CD8-positive, alpha-beta memory T cell (primary cell): ENCODE data around the gene CCDC188. TPM values are rescaled to one million over a fixed set of nuclear protein-coding genes. Genes with fewer than 3 reads are reported as not detected.
A peak's percentile ranks its signal among the peaks of the same experiment; 100 is the strongest.

Experiments used
- CTCF ChIA-PET: fragments of 350-600 bp; sonication (Branson Sonifier 250); formaldehyde crosslinking; loops from one replicate; lab custom pipeline; 2021; ENCODE audit warnings: antibody characterized with exemption; lab: Charles Lee
- POLR2A ChIA-PET: fragments of 350-600 bp; sonication (Branson Sonifier 250); formaldehyde crosslinking; loops from one replicate; lab custom pipeline; 2021; ENCODE audit warnings: antibody characterized with exemption; lab: Charles Lee
- DNase-seq, 5 donors: peaks; one replicate each; pipeline versions ENCODE4 v3.0.0 to v3.0.0-alpha.2; 2020 to 2022; ENCODE audit warnings: mixed read lengths in 1 of 5
- H3K27ac ChIP-seq: one replicate; pipeline ENCODE4 v1.7.0; 2013; ENCODE audit warnings: low read depth, mild to moderate bottlenecking, low read length, moderate library complexity
- H3K27me3 ChIP-seq: 2 replicates; pipeline ENCODE4 v1.7.0; 2013; ENCODE audit warnings: low read length, mild to moderate bottlenecking; ENCODE audit not compliant: insufficient read depth, poor library complexity, severe bottlenecking
- H3K36me3 ChIP-seq: 2 replicates; pipeline ENCODE4 v1.7.0; 2013; ENCODE audit warnings: mild to moderate bottlenecking, low read length, moderate library complexity; ENCODE audit not compliant: insufficient read depth
- H3K4me1 ChIP-seq: 2 replicates; pipeline ENCODE4 v1.7.0; 2013; ENCODE audit warnings: mild to moderate bottlenecking, low read length, moderate library complexity; ENCODE audit not compliant: insufficient read depth
- H3K4me3 ChIP-seq: 2 replicates; pipeline ENCODE4 v1.7.0; 2013; ENCODE audit warnings: mild to moderate bottlenecking, low read length
- H3K9me3 ChIP-seq: 2 replicates; pipeline ENCODE4 v1.7.0; 2013; ENCODE audit warnings: mild to moderate bottlenecking, low read length
- H3K27ac Mint-ChIP-seq, 8 donors: one replicate each; pipeline ENCODE4 v1.8.0; 2020 to 2021; ENCODE audit warnings: mixed read lengths in 8 of 8, mild to moderate bottlenecking in 6 of 8, inconsistent platforms in 3 of 8, moderate library complexity in 3 of 8
- H3K27me3 Mint-ChIP-seq, 2 donors: one replicate each; pipeline ENCODE4 v1.8.0; 2020 to 2021; ENCODE audit warnings: mixed read lengths in 2 of 2, mild to moderate bottlenecking in 1 of 2, moderate library complexity in 1 of 2
- H3K36me3 Mint-ChIP-seq, 3 donors: one replicate each; pipeline ENCODE4 v1.8.0; 2020 to 2021; ENCODE audit warnings: mixed read lengths in 3 of 3, inconsistent platforms in 1 of 3, mild to moderate bottlenecking in 1 of 3
- H3K4me1 Mint-ChIP-seq, 3 donors: one replicate each; pipeline ENCODE4 v1.8.0; 2020 to 2021; ENCODE audit warnings: mixed read lengths in 3 of 3, inconsistent platforms in 1 of 3, mild to moderate bottlenecking in 1 of 3
- H3K4me3 Mint-ChIP-seq, 7 donors: one replicate each; pipeline ENCODE4 v1.8.0; 2020 to 2021; ENCODE audit warnings: mixed read lengths in 7 of 7, mild to moderate bottlenecking in 6 of 7, moderate library complexity in 4 of 7, inconsistent platforms in 2 of 7
- H3K9me3 Mint-ChIP-seq, 5 donors: one replicate each; pipeline ENCODE4 v1.8.0; 2020 to 2022; ENCODE audit warnings: mixed read lengths in 5 of 5, mild to moderate bottlenecking in 3 of 5, moderate library complexity in 2 of 5, inconsistent platforms in 1 of 5
- polyA plus RNA-seq: library from polyadenylated mRNA; unstranded; fragments of 300-500 nt; fragmentation: Illumina TruSeq; gene quantifications from one replicate; pipeline ENCODE4 v1.2.3, GENCODE V29; 2021
- total RNA-seq, 2 experiments: library from RNA; stranded (reverse); gene quantifications; one replicate each; pipeline ENCODE4 v1.2.3, GENCODE V29; 2021

CCDC188 gene
- total and polyA plus RNA-seq, 3 experiments from 2014 or later = not detected

- Histone ChIP-seq H3K27me3 (no peaks in the 10 kb centered on the region), H3K4me3 (no peak overlapping the region), H3K36me3 (no peaks in the 10 kb centered on the region), H3K27ac (no peak overlapping the region), H3K9me3 (no peaks in the 10 kb centered on the region), H3K4me1 (no peaks in the 10 kb centered on the region)
- H3K27ac Mint-ChIP-seq = peak overlapping the region in 1 of 8 donors; percentile 47
- H3K27me3 Mint-ChIP-seq = no peaks in the 10 kb centered on the region
- peaks cover 5 to 30% (median 8%) of the 10 kb centered on the region in 3 donors for H3K4me1 Mint-ChIP-seq
- H3K36me3 Mint-ChIP-seq = peaks cover 0 to 25% (median 1%) of the 10 kb centered on the region in 3 donors
- H3K9me3 Mint-ChIP-seq = no peaks in the 10 kb centered on the region
- DNase-seq = no peak
- no peak overlapping the region for H3K4me3 Mint-ChIP-seq
- POLR2A ChIA-PET = no interaction called here
- CTCF ChIA-PET = no interaction called here
Observed at GRCh38 chr22:20140107-20140445, 10.8 kb downstream of the CCDC188 start.

GRCh38 chr22:20139391-20140106, 11.3 kb downstream of the CCDC188 start:
- H3K36me3 Mint-ChIP-seq = peaks cover 0 to 25% (median 1%) of the 10 kb centered on the region in 3 donors
- POLR2A ChIA-PET = no interaction called here
- no peaks in the 10 kb centered on the region for H3K27me3 ChIP-seq
- peaks cover 6 to 34% (median 9%) of the 10 kb centered on the region in 3 donors for H3K4me1 Mint-ChIP-seq
- peaks cover 3% of the 10 kb centered on the region for H3K4me1 ChIP-seq
- no peak for DNase-seq
- peak overlapping the region in 2 of 8 donors; percentile 22 to 36 for H3K27ac Mint-ChIP-seq
- no peaks in the 10 kb centered on the region for H3K36me3 ChIP-seq
- H3K9me3 ChIP-seq = no peaks in the 10 kb centered on the region
- CTCF ChIA-PET = interaction anchor here (2.5 kb wide), 1 partner anchor 10 kb away, joined by 9 read pairs; no protein-coding TSS in a partner anchor
- no peak overlapping the region for H3K4me3 Mint-ChIP-seq
- no peaks in the 10 kb centered on the region for H3K27me3 Mint-ChIP-seq
- H3K4me3 ChIP-seq = no peak overlapping the region
- H3K9me3 Mint-ChIP-seq = no peaks in the 10 kb centered on the region
- no peak overlapping the region for H3K27ac ChIP-seq

- Histone ChIP-seq H3K4me3 (no peak overlapping the region), H3K9me3 (no peaks in the 10 kb centered on the region), H3K27me3 (no peaks in the 10 kb centered on the region), H3K27ac (no peak overlapping the region), H3K36me3 (no peaks in the 10 kb centered on the region), H3K4me1 (peaks cover 10% of the 10 kb centered on the region)
- CTCF ChIA-PET = interaction anchor here (2.5 kb wide), 1 partner anchor 10 kb away, joined by 9 read pairs; no protein-coding TSS in a partner anchor
- H3K27me3 Mint-ChIP-seq = no peaks in the 10 kb centered on the region
- H3K4me1 Mint-ChIP-seq = peaks cover 12 to 41% (median 14%) of the 10 kb centered on the region in 3 donors
- H3K36me3 Mint-ChIP-seq = peaks cover 0 to 21% (median 1%) of the 10 kb centered on the region in 3 donors
- no peak overlapping the region for H3K4me3 Mint-ChIP-seq
- no peak for DNase-seq
- POLR2A ChIA-PET = no interaction called here
- H3K27ac Mint-ChIP-seq = no peak overlapping the region
- no peaks in the 10 kb centered on the region for H3K9me3 Mint-ChIP-seq
Observed at GRCh38 chr22:20138868-20139267, 12.0 kb downstream of the CCDC188 start.

GRCh38 chr22:20138417-20138738, 12.5 kb downstream of the CCDC188 start:
- no peaks in the 10 kb centered on the region for H3K9me3 Mint-ChIP-seq
- peaks cover 17 to 46% (median 17%) of the 10 kb centered on the region in 3 donors for H3K4me1 Mint-ChIP-seq
- H3K27me3 Mint-ChIP-seq = no peaks in the 10 kb centered on the region
- Histone ChIP-seq H3K4me1 (peaks cover 13% of the 10 kb centered on the region), H3K4me3 (no peak overlapping the region), H3K9me3 (no peaks in the 10 kb centered on the region), H3K27me3 (no peaks in the 10 kb centered on the region), H3K27ac (no peak overlapping the region), H3K36me3 (no peaks in the 10 kb centered on the region)
- ChIA-PET POLR2A (no interaction called here), CTCF (interaction anchor here (2.5 kb wide), 1 partner anchor 9 kb away, joined by 9 read pairs; no protein-coding TSS in a partner anchor)
- H3K27ac Mint-ChIP-seq = no peak overlapping the region
- peaks cover 0 to 17% (median 1%) of the 10 kb centered on the region in 3 donors for H3K36me3 Mint-ChIP-seq
- no peak overlapping the region for H3K4me3 Mint-ChIP-seq
- DNase-seq = no peak

- H3K9me3 ChIP-seq = no peaks in the 10 kb centered on the region
- H3K27ac Mint-ChIP-seq = no peak overlapping the region
- CTCF ChIA-PET = interaction anchor here (2.5 kb wide), 1 partner anchor 9 kb away, joined by 9 read pairs; no protein-coding TSS in a partner anchor
Observed at GRCh38 chr22:20137671-20138416, 13.0 kb downstream of the CCDC188 start.

GRCh38 chr22:20137113-20137512, 13.7 kb downstream of the CCDC188 start:
- Mint-ChIP-seq H3K36me3 (peaks cover 0 to 13% (median 1%) of the 10 kb centered on the region in 3 donors), H3K4me3 (no peak overlapping the region), H3K4me1 (peaks cover 22 to 56% (median 23%) of the 10 kb centered on the region in 3 donors), H3K27me3 (no peaks in the 10 kb centered on the region), H3K9me3 (no peaks in the 10 kb centered on the region), H3K27ac (no peak overlapping the region)
- peaks cover 20% of the 10 kb centered on the region for H3K4me1 ChIP-seq
- no peaks in the 10 kb centered on the region for H3K36me3 ChIP-seq
- no peaks in the 10 kb centered on the region for H3K27me3 ChIP-seq
- ChIA-PET CTCF (interaction anchor here (2.5 kb wide), 1 partner anchor 8 kb away, joined by 9 read pairs; no protein-coding TSS in a partner anchor), POLR2A (no interaction called here)
- H3K9me3 ChIP-seq = no peaks in the 10 kb centered on the region
- no peak overlapping the region for H3K4me3 ChIP-seq
- DNase-seq = no peak
- H3K27ac ChIP-seq = no peak overlapping the region

More at GRCh38 chr22:20137671-20138416, 13.0 kb downstream of the CCDC188 start:
- POLR2A ChIA-PET = interaction anchor here (0.5 kb wide), 1 partner anchor 21 kb away, joined by 3 read pairs; the partner anchor contains the start of gene TRMT2A
- no peak for DNase-seq
- Mint-ChIP-seq H3K9me3 (no peaks in the 10 kb centered on the region), H3K27me3 (no peaks in the 10 kb centered on the region), H3K4me1 (peaks cover 21 to 51% (median 22%) of the 10 kb centered on the region in 3 donors), H3K4me3 (no peak overlapping the region), H3K36me3 (peaks cover 0 to 16% (median 1%) of the 10 kb centered on the region in 3 donors)
- H3K4me1 ChIP-seq = peaks cover 15% of the 10 kb centered on the region
- no peak overlapping the region for H3K27ac ChIP-seq
- no peaks in the 10 kb centered on the region for H3K36me3 ChIP-seq
- H3K27me3 ChIP-seq = no peaks in the 10 kb centered on the region
- no peak overlapping the region for H3K4me3 ChIP-seq

GRCh38 chr22:20136603-20136873, 14.3 kb downstream of the CCDC188 start:
- CTCF ChIA-PET = no interaction called here
- DNase-seq = no peak
- Histone ChIP-seq H3K4me3 (no peak overlapping the region), H3K27ac (no peak overlapping the region), H3K9me3 (no peaks in the 10 kb centered on the region), H3K4me1 (peaks cover 20% of the 10 kb centered on the region), H3K27me3 (no peaks in the 10 kb centered on the region), H3K36me3 (no peaks in the 10 kb centered on the region)
- H3K9me3 Mint-ChIP-seq = no peaks in the 10 kb centered on the region
- POLR2A ChIA-PET = no interaction called here
- peaks cover 22 to 56% (median 23%) of the 10 kb centered on the region in 3 donors for H3K4me1 Mint-ChIP-seq
- H3K4me3 Mint-ChIP-seq = peak overlapping the region in 2 of 7 donors; percentile 22 to 34
- H3K27ac Mint-ChIP-seq = peak overlapping the region in 2 of 8 donors; percentile 50 to 63
- H3K27me3 Mint-ChIP-seq = no peaks in the 10 kb centered on the region
- H3K36me3 Mint-ChIP-seq = peaks cover 0 to 10% (median 1%) of the 10 kb centered on the region in 3 donors
